ENCODE results near the gene FICD. TPM values are rescaled to one million over a fixed set of nuclear protein-coding genes. Genes with fewer than 3 reads are reported as not detected.

Gene FICD
- total and polyA plus RNA-seq, 2 of the 13 experiments (the other 11 are each of a cell fraction or from before 2014, with no cell fraction given) = 0.99 to 3.0 TPM

- no peak for TF ChIP-seq PHB2 (IDR thresholded peaks at IDR 0.05; ENCODE audit: partially characterized antibody)
- TF ChIP-seq ARID5B (CRISPR knock-in tag; IDR thresholded peaks at IDR 0.05) = no peak
- TF ChIP-seq ZFY (CRISPR knock-in tag; IDR thresholded peaks at IDR 0.05) = peak; percentile 86
- TF ChIP-seq HIVEP1 (CRISPR knock-in tag; IDR thresholded peaks at IDR 0.05) = peak; percentile 25; the same call in 1 of the 2 replicates
- TF ChIP-seq MBD4 (IDR thresholded peaks at IDR 0.05; ENCODE audit: borderline replicate concordance, low read length) = no peak
- TF ChIP-seq ZNF841 (CRISPR knock-in tag; IDR thresholded peaks at IDR 0.05; ENCODE audit: borderline replicate concordance) = no peak
- TF ChIP-seq HOXA3 (CRISPR knock-in tag; IDR thresholded peaks at IDR 0.05) = peak; percentile 30; the same call in 1 of the 2 replicates
- no peak for TF ChIP-seq JDP2 (CRISPR knock-in tag; IDR thresholded peaks at IDR 0.05; ENCODE audit: borderline replicate concordance)
- TF ChIP-seq CENPT (CRISPR knock-in tag; IDR thresholded peaks at IDR 0.05; ENCODE audit: low read depth) = no peak
- no peak for TF ChIP-seq RBM22 (optimal IDR thresholded peaks at IDR 0.05; ENCODE audit: low read length)
- no peak for TF ChIP-seq ZC3H13 (CRISPR knock-in tag; IDR thresholded peaks at IDR 0.05)
- TF ChIP-seq POLR2G (IDR thresholded peaks at IDR 0.05; ENCODE audit: low read depth, low read length) = peak; percentile 88
- no peak for TF ChIP-seq CERS6 (CRISPR knock-in tag; IDR thresholded peaks at IDR 0.05)
- no peak for TF ChIP-seq HMGA1 (CRISPR knock-in tag; conservative IDR thresholded peaks at IDR 0.05)
- no peak for TF ChIP-seq ZNF761 (CRISPR knock-in tag; conservative IDR thresholded peaks at IDR 0.05)
- TF ChIP-seq ZNF10 (CRISPR knock-in tag; IDR thresholded peaks at IDR 0.05; ENCODE audit: borderline replicate concordance, low read depth) = no peak
- peak; percentile 77 for TF ChIP-seq RBFOX2 (IDR thresholded peaks at IDR 0.05; ENCODE audit: low read depth, low read length)
- TF ChIP-seq, protein P1, sequence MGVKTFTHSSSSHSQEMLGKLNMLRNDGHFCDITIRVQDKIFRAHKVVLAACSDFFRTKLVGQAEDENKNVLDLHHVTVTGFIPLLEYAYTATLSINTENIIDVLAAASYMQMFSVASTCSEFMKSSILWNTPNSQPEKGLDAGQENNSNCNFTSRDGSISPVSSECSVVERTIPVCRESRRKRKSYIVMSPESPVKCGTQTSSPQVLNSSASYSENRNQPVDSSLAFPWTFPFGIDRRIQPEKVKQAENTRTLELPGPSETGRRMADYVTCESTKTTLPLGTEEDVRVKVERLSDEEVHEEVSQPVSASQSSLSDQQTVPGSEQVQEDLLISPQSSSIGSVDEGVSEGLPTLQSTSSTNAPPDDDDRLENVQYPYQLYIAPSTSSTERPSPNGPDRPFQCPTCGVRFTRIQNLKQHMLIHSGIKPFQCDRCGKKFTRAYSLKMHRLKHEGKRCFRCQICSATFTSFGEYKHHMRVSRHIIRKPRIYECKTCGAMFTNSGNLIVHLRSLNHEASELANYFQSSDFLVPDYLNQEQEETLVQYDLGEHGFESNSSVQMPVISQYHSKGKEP (CRISPR knock-in tag; IDR thresholded peaks at IDR 0.05) = no peak
- TF ChIP-seq MATR3 (CRISPR knock-in tag; IDR thresholded peaks at IDR 0.05) = no peak
- no peak for TF ChIP-seq ZNF296 (CRISPR knock-in tag; conservative IDR thresholded peaks at IDR 0.05)
- no peak for TF ChIP-seq NFE2 (CRISPR knock-in tag; IDR thresholded peaks at IDR 0.05)
- no peak for TF ChIP-seq SNRNP70 (IDR thresholded peaks at IDR 0.05; ENCODE audit: low read depth, low read length)
- TF ChIP-seq FOXA1 (IDR thresholded peaks at IDR 0.05) = no peak
- TF ChIP-seq FOXA1 (CRISPR knock-in tag; IDR thresholded peaks at IDR 0.05) = no peak
- TF ChIP-seq ZFYVE20 (CRISPR knock-in tag; IDR thresholded peaks at IDR 0.05; ENCODE audit: borderline replicate concordance, low read depth) = 0 out of 2 replicates have a peak, but pooled peaks have one; percentile 37
These were observed 46.0 kb downstream of the FICD start, which contains the start of gene SART3 (continued) for GRCh38 chr12:108560752-108561719.

All from HepG2 (cell line).